SK-N-SH (cell line): ENCODE data around the gene CACNG3. TPM values are rescaled to one million over a fixed set of nuclear protein-coding genes. Genes with fewer than 3 reads are reported as not detected.

Source experiments
- CTCF ChIA-PET: fragments of 300-600, 350-600 bp; formaldehyde crosslinking; extraction: SDS; loops from one replicate; lab custom pipeline; 2021; lab: Yijun Ruan, JAX
- POLR2A ChIA-PET: fragments of 350-600 bp; sonication (Branson Sonifier 250); formaldehyde crosslinking; extraction: SDS; loops from one replicate; lab custom pipeline; 2020; ENCODE audit warnings: antibody characterized with exemption, inconsistent platforms; lab: Yijun Ruan, JAX
- DNase-seq: peaks from one replicate; pipeline ENCODE4 v3.0.0; 2012
- H2AFZ ChIP-seq: fragments of 200-600 bp; sonication (generic); 2 replicates; pipeline ENCODE4 v1.8.1; 2016; ENCODE audit warnings: antibody characterized with exemption, mild to moderate bottlenecking, low read depth
- H3F3A ChIP-seq: fragments of 200-600 bp; sonication (generic); replicated peaks from 2 replicates; pipeline ENCODE3; 2016; ENCODE audit warnings: antibody characterized with exemption, mild to moderate bottlenecking; ENCODE audit not compliant: insufficient read depth
- H3K27ac ChIP-seq, 2 experiments: fragments of 200-500 bp in 1 of 2; fragments of 200-600 bp in 1 of 2; sonication (Bioruptor generic) in 1 of 2; sonication (generic), shearing (Covaris generic) in 1 of 2; 2 replicates each; pipeline versions ENCODE4 v1.5.1 to v1.6.1; 2014 to 2016; ENCODE audit warnings: low read depth in 2 of 2, inconsistent platforms in 1 of 2, low read length in 1 of 2, mild to moderate bottlenecking in 1 of 2, mixed read lengths in 1 of 2
- H3K27me3 ChIP-seq: fragments of 200-600 bp; sonication (generic), shearing (Covaris generic); 2 replicates; pipeline ENCODE4 v1.6.1; 2016; ENCODE audit warnings: mixed run types; ENCODE audit not compliant: insufficient read depth
- H3K36me3 ChIP-seq, 2 experiments: fragments of 200-500 bp in 1 of 2; fragments of 200-600 bp in 1 of 2; sonication (Bioruptor generic) in 1 of 2; sonication (generic) in 1 of 2; replicated peaks in 1 of 2; 2 replicates each; pipeline versions ENCODE3 to v1.5.1; 2014 to 2016; ENCODE audit warnings: low read length in 1 of 2, mild to moderate bottlenecking in 1 of 2; ENCODE audit not compliant: insufficient read depth in 2 of 2, control insufficient read depth in 1 of 2
- H3K4me1 ChIP-seq, 2 experiments: fragments of 200-500 bp in 1 of 2; fragments of 200-600 bp in 1 of 2; sonication (Bioruptor generic) in 1 of 2; sonication (generic), shearing (Covaris generic) in 1 of 2; 2 replicates each; pipeline versions ENCODE4 v1.5.1 to v1.6.1; 2014 to 2016; ENCODE audit warnings: low read depth in 1 of 2, low read length in 1 of 2, mixed run types in 1 of 2; ENCODE audit not compliant: insufficient read depth in 2 of 2, control insufficient read depth in 1 of 2
- H3K4me2 ChIP-seq: fragments of 200-600 bp; sonication (generic), shearing (Covaris generic); 2 replicates; pipeline ENCODE4 v1.6.1; 2017; ENCODE audit warnings: mixed run types
- H3K4me3 ChIP-seq, 2 experiments: fragments of 200-500 bp in 1 of 2; fragments of 200-600 bp in 1 of 2; sonication (Bioruptor generic) in 1 of 2; sonication (generic), shearing (Covaris generic) in 1 of 2; 2 replicates each; pipeline versions ENCODE4 v1.5.1 to v1.8.1; 2014 to 2016; ENCODE audit warnings: low read depth in 2 of 2, inconsistent platforms in 1 of 2, low read length in 1 of 2, mild to moderate bottlenecking in 1 of 2, mixed read lengths in 1 of 2, moderate library complexity in 1 of 2
- H3K79me2 ChIP-seq: fragments of 200-600 bp; sonication (generic); 2 replicates; pipeline ENCODE4 v1.8.1; 2017; ENCODE audit warnings: mild to moderate bottlenecking; ENCODE audit not compliant: insufficient read depth
- H3K9ac ChIP-seq: fragments of 200-600 bp; sonication (generic); 2 replicates; pipeline ENCODE4 v1.6.1; 2017; ENCODE audit warnings: mixed run types
- H3K9me2 ChIP-seq: fragments of 200-600 bp; sonication (generic); 2 replicates; pipeline ENCODE4 v1.6.1; 2017; ENCODE audit warnings: mixed run types
- H3K9me3 ChIP-seq: fragments of 200-600 bp; sonication (generic); 2 replicates; pipeline ENCODE4 v1.6.1; 2017; ENCODE audit warnings: mixed run types, mild to moderate bottlenecking, moderate library complexity
- H4K20me1 ChIP-seq: fragments of 200-600 bp; sonication (generic); 2 replicates; pipeline ENCODE4 v1.6.1; 2017; ENCODE audit warnings: mild to moderate bottlenecking, mixed run types; ENCODE audit not compliant: insufficient read depth
- CHD2 ChIP-seq: fragments of 150-350 bp; IDR thresholded peaks from 2 replicates; pipeline ENCODE4 v1.6.1; 2018; ENCODE audit warnings: low read length; ENCODE audit not compliant: partially characterized antibody
- EP300 ChIP-seq, 2 experiments: IDR thresholded peaks; 2 replicates each; pipeline versions ENCODE4 v1.4.0 to v1.6.1; 2012; ENCODE audit warnings: borderline replicate concordance in 1 of 2, low read depth in 1 of 2, low read length in 1 of 2
- EZH2phosphoT487 ChIP-seq: fragments of 200-600 bp; sonication (generic); IDR thresholded peaks from 2 replicates; pipeline ENCODE4 v1.6.1; 2017; ENCODE audit warnings: low read depth, mixed run types, mild to moderate bottlenecking, antibody characterized with exemption, moderate library complexity, borderline replicate concordance
- GABPA ChIP-seq: IDR thresholded peaks from 2 replicates; pipeline ENCODE4 v1.4.0; 2012; ENCODE audit warnings: low read depth, mild to moderate bottlenecking
- MEF2A ChIP-seq: IDR thresholded peaks from 2 replicates; pipeline ENCODE4 v1.4.0; 2012; ENCODE audit warnings: low read depth, borderline replicate concordance
- MXI1 ChIP-seq: IDR thresholded peaks from 2 replicates; pipeline ENCODE4 v1.6.1; 2012; ENCODE audit warnings: mild to moderate bottlenecking, low read depth, low read length, improper control_type of control experiment
- NFIC ChIP-seq: IDR thresholded peaks from 2 replicates; pipeline ENCODE4 v1.4.0; 2012; ENCODE audit warnings: borderline replicate concordance
- NRF1 ChIP-seq: IDR thresholded peaks from 2 replicates; pipeline ENCODE4 v1.6.1; 2012; ENCODE audit warnings: low read depth, mild to moderate bottlenecking, low read length
- POLR2AphosphoS5 ChIP-seq: IDR thresholded peaks from 2 replicates; pipeline ENCODE4 v1.6.1; 2012; ENCODE audit warnings: low read depth, low read length
- RXRA ChIP-seq: IDR thresholded peaks from 2 replicates; pipeline ENCODE4 v1.4.0; 2012; ENCODE audit warnings: low read depth, mild to moderate bottlenecking, borderline replicate concordance
- SIN3A ChIP-seq: IDR thresholded peaks from 2 replicates; pipeline ENCODE4 v1.6.1; 2012; ENCODE audit warnings: low read depth, mild to moderate bottlenecking, low read length, moderate library complexity, borderline replicate concordance
- SMC3 ChIP-seq: IDR thresholded peaks from 2 replicates; pipeline ENCODE4 v1.6.1; 2012; ENCODE audit warnings: low read depth, low read length, improper control_type of control experiment
- TCF12 ChIP-seq: IDR thresholded peaks from 2 replicates; pipeline ENCODE4 v1.4.0; 2012
- TEAD4 ChIP-seq: IDR thresholded peaks from 2 replicates; pipeline ENCODE4 v1.4.0; 2012; ENCODE audit warnings: mild to moderate bottlenecking, borderline replicate concordance; ENCODE audit not compliant: insufficient read depth
- YY1 ChIP-seq: IDR thresholded peaks from 2 replicates; pipeline ENCODE4 v1.4.0; 2012; ENCODE audit warnings: low read depth, mild to moderate bottlenecking
- WGBS: methylation state at CpG from one replicate; pipeline ENCODE4 v1.1.6; 2017; ENCODE audit warnings: low lambda C conversion rate; 5-methylcytosine and 5-hydroxymethylcytosine counted together
- polyA plus RNA-seq, 3 experiments: library from polyadenylated mRNA; depleted of rRNA; stranded (reverse); fragments of >200 nt; gene quantifications; 2 replicates each; pipeline ENCODE4 v1.2.3, GENCODE V29; 2012
- TF ChIP-seq, protein P1 (sequence below): IDR thresholded peaks from 2 replicates; pipeline ENCODE4 v1.4.0; 2012; ENCODE audit warnings: low read depth, borderline replicate concordance
- TF ChIP-seq, protein P2 (sequence below): fragments of 200-600 bp; sonication (generic); IDR thresholded peaks from 2 replicates; pipeline ENCODE4 v1.6.1; 2017; ENCODE audit warnings: antibody characterized with exemption, mild to moderate bottlenecking, moderate library complexity
- TF ChIP-seq, protein P3 (sequence below): IDR thresholded peaks from 2 replicates; pipeline ENCODE4 v1.4.0; 2012; ENCODE audit warnings: low read depth, borderline replicate concordance

Gene CACNG3
- polyA plus RNA-seq, 1 of the 3 experiments (the other 2 are of a cell fraction) = not detected

GRCh38 chr16:24286741-24287405, 30.7 kb downstream of the CACNG3 start:
- WGBS = 25% methylated on average over 8 of the region's 9 CpGs
- Histone ChIP-seq H3K27me3 (no peaks in the 10 kb centered on the region), H3K4me2 (no peak overlapping the region), H3K9me2 (no peaks in the 10 kb centered on the region), H3K36me3 (no peaks in the 10 kb centered on the region), H2AFZ (no peak overlapping the region), H3K9me3 (no peaks in the 10 kb centered on the region), H3F3A (no peaks in the 10 kb centered on the region), H3K79me2 (no peaks in the 10 kb centered on the region), H3K4me3 (no peak overlapping the region), H4K20me1 (no peaks in the 10 kb centered on the region), H3K27ac (no peak overlapping the region), H3K4me1 (no peaks in the 10 kb centered on the region), H3K9ac (no peak overlapping the region)
- ChIA-PET CTCF (no interaction called here), POLR2A (no interaction called here)
- TF ChIP-seq MXI1 = no peak
- no peak for TF ChIP-seq SIN3A
- no peak for TF ChIP-seq MEF2A
- no peak for TF ChIP-seq RXRA
- no peak for TF ChIP-seq EZH2phosphoT487
- TF ChIP-seq, protein P1, sequence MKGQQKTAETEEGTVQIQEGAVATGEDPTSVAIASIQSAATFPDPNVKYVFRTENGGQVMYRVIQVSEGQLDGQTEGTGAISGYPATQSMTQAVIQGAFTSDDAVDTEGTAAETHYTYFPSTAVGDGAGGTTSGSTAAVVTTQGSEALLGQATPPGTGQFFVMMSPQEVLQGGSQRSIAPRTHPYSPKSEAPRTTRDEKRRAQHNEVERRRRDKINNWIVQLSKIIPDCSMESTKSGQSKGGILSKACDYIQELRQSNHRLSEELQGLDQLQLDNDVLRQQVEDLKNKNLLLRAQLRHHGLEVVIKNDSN = no peak
- TF ChIP-seq TCF12 = no peak
- no peak for TF ChIP-seq GABPA
- TF ChIP-seq SMC3 = no peak
- TF ChIP-seq CHD2 = no peak
- no peak for TF ChIP-seq NRF1
- TF ChIP-seq, protein P2, sequence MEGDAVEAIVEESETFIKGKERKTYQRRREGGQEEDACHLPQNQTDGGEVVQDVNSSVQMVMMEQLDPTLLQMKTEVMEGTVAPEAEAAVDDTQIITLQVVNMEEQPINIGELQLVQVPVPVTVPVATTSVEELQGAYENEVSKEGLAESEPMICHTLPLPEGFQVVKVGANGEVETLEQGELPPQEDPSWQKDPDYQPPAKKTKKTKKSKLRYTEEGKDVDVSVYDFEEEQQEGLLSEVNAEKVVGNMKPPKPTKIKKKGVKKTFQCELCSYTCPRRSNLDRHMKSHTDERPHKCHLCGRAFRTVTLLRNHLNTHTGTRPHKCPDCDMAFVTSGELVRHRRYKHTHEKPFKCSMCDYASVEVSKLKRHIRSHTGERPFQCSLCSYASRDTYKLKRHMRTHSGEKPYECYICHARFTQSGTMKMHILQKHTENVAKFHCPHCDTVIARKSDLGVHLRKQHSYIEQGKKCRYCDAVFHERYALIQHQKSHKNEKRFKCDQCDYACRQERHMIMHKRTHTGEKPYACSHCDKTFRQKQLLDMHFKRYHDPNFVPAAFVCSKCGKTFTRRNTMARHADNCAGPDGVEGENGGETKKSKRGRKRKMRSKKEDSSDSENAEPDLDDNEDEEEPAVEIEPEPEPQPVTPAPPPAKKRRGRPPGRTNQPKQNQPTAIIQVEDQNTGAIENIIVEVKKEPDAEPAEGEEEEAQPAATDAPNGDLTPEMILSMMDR = no peak
- TF ChIP-seq POLR2AphosphoS5 = no peak
- no peak for TF ChIP-seq YY1
- no peak for TF ChIP-seq EP300 (IDR thresholded peaks at IDR 0.05; ENCODE audit: borderline replicate concordance in 1 of 2, low read depth in 1 of 2, low read length in 1 of 2)
- no peak for TF ChIP-seq TEAD4
- TF ChIP-seq NFIC = no peak
- TF ChIP-seq, protein P3, sequence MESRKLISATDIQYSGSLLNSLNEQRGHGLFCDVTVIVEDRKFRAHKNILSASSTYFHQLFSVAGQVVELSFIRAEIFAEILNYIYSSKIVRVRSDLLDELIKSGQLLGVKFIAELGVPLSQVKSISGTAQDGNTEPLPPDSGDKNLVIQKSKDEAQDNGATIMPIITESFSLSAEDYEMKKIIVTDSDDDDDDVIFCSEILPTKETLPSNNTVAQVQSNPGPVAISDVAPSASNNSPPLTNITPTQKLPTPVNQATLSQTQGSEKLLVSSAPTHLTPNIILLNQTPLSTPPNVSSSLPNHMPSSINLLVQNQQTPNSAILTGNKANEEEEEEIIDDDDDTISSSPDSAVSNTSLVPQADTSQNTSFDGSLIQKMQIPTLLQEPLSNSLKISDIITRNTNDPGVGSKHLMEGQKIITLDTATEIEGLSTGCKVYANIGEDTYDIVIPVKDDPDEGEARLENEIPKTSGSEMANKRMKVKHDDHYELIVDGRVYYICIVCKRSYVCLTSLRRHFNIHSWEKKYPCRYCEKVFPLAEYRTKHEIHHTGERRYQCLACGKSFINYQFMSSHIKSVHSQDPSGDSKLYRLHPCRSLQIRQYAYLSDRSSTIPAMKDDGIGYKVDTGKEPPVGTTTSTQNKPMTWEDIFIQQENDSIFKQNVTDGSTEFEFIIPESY = no peak
- no peak for DNase-seq
